ENCODE results near the gene GP2. TPM values are rescaled to one million over a fixed set of nuclear protein-coding genes. Genes with fewer than 3 reads are reported as not detected.
"Not testable (repeated sequence)": the region's sequence is repeated elsewhere in the genome, so short reads cannot be mapped to it uniquely, and the experiment has no call there.

GP2 gene
- total RNA-seq, 2 donors from 2014 or later, result not detected

DNA sequence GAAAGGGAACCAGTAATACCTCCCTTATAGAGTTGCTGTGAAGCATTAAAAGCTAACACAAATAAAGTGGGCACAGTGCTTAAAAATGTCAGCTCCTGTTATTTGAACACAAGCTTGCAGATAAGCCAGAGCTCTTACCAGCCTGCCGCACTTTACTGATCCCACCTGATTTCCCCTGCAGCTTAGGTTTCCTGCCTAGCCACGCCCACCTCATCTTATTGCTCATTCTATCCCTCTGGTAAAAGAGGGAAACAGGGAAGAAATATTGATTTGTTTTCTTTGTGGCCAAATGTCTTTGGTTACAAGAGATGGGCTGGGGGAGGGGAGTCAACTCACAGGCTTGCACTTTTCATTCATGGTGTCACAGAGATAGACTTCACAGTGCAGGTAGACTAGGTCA, 9.6 kb upstream of the GP2 start:
- no peaks in the 10 kb centered on the region for H3K4me1 Mint-ChIP-seq
- H3K4me3 Mint-ChIP-seq, result no peak overlapping the region
- H3K9me3 Mint-ChIP-seq, result no peaks in the 10 kb centered on the region
- peaks cover 13% of the 10 kb centered on the region for H3K27me3 Mint-ChIP-seq
- no peak overlapping the region for H3K27ac Mint-ChIP-seq
- ATAC-seq (replicated peaks), result no peak
- H3K36me3 Mint-ChIP-seq (ENCODE audit: low read depth), result no peaks in the 10 kb centered on the region

DNA sequence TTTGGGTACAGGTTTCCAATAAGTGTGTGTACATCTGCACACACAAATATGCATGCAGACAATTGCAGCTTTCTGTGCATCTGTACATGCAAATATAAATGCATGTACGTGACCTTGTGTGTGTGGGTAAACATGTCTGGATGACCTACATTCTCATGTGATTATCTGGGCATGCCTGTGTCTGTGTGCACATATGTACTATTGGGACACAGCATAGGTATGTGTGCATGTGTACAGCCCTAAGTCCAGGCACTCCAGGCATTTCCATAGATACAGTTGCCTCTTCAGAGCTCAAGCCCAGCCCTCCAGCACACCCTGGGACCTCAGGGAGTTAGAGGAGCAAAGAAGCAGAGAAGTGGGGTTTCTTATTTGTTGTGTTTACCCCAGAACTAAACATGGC, 7.1 kb upstream of the GP2 start:
- no peak for ATAC-seq (replicated peaks)
- Mint-ChIP-seq H3K9me3 (no peaks in the 10 kb centered on the region), H3K27ac (no peak overlapping the region), H3K36me3 (ENCODE audit: low read depth) (no peaks in the 10 kb centered on the region), H3K27me3 (peaks cover 16% of the 10 kb centered on the region), H3K4me1 (no peaks in the 10 kb centered on the region), H3K4me3 (no peak overlapping the region)

DNA sequence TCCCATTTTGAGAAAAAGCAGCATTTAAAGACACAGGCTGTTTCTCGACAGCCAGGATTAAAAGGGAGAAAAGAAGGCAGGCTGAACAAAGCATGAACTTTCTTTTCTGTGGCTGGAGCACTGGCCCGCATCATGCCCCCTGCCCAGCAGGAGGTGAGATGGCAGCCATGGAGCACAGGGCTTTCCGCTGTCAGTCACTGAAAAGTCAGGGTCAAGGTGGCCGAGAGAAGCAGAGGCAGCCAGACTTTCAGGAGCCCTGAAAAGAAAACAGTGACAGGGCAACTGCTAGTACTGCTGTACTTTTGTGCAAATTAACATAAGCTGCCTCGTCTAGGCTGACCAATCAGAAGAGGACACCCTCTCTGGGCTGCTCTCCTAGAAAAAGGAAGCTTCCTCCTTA, 5.8 kb upstream of the GP2 start:
- Mint-ChIP-seq H3K4me1 (no peaks in the 10 kb centered on the region), H3K36me3 (ENCODE audit: low read depth) (no peaks in the 10 kb centered on the region), H3K4me3 (no peak overlapping the region), H3K27me3 (peaks cover 14% of the 10 kb centered on the region), H3K9me3 (no peaks in the 10 kb centered on the region), H3K27ac (no peak overlapping the region)
- ATAC-seq (replicated peaks), result no peak

DNA sequence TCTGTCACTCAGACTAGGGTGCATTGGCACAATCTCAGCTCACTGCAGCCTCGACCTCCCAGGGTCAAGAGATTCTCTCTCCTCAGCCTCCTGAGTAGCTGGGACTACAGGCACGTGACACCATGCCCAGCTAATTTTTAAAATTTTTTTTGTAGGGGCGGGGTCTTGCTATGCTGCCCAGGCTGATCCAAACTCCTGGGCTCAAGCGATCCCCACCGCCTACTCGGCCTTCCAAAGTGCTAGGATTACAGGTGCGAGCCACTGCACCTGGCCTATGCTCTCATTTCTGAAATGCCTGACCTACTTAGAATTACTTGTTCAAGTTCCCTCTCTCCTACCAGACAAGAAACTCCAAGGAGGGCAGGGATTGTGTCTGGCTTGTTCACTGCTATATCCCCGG, 5.1 kb upstream of the GP2 start:
- no peaks in the 10 kb centered on the region for H3K36me3 Mint-ChIP-seq (ENCODE audit: low read depth)
- H3K9me3 Mint-ChIP-seq, result no peaks in the 10 kb centered on the region
- H3K4me1 Mint-ChIP-seq, result no peaks in the 10 kb centered on the region
- H3K4me3 Mint-ChIP-seq, result no peak overlapping the region
- H3K27me3 Mint-ChIP-seq, result peaks cover 9% of the 10 kb centered on the region
- H3K27ac Mint-ChIP-seq, result no peak overlapping the region
- ATAC-seq (replicated peaks), result no peak

DNA sequence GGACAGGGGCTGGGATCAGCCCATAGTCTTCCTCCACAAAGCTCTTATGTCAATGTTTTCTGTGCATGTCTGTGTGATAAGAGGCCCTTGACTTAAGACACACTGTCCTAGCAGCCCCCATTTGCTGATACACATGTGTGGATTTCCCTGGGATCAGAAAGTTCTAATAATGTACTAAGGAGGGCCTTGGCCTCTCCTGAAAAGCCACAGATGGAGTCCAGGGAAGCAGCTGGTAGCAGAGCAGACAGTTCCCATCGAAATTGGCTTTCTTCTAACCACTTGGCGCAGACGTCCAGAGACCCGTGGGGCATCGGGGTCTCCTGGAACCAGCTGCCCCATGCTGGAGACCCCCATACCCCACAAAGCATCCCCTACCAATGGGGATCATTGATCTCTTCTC, 4.3 kb upstream of the GP2 start:
- ATAC-seq (replicated peaks), result no peak
- H3K4me3 Mint-ChIP-seq, result no peak overlapping the region
- H3K9me3 Mint-ChIP-seq, result no peaks in the 10 kb centered on the region
- peaks cover 9% of the 10 kb centered on the region for H3K27me3 Mint-ChIP-seq
- no peak overlapping the region for H3K27ac Mint-ChIP-seq
- H3K4me1 Mint-ChIP-seq, result no peaks in the 10 kb centered on the region
- no peaks in the 10 kb centered on the region for H3K36me3 Mint-ChIP-seq (ENCODE audit: low read depth)

DNA sequence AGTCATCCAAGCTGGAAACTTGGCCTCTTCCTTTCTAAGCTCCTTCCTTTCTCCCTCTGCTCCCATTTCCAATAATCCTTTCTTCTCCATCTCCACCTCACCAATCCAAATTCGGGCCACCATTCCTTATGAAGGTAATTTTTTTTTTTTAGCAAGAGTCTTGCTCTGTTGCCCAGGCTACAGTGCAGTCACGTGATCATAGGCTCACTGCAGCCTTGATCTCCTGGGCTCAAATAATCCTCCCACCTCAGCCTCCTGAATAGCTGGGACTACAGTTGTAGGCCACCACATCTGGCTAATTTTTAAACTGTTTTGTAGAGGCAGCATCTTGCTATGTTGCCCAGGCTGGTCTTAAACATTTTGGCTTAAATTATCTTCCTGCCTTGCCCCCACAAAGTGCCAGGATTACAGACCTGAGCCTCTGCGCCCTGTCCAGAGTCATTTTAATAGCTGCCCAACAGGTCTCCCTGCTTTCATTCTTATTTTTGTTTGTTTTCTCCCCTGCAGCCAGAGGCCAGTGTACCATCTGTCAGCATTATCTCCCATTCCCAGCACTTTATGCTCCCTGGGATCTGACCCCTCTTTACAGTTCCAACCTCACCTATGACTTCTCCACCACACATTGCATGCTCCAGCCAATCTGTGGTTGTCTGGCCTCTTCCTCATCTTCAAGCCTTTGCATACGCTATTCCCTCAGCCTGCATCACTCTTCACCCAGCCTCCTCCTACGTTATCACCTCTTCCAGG, 2.3 kb upstream of the GP2 start:
- ATAC-seq (replicated peaks), result no peak
- Mint-ChIP-seq H3K4me3 (no peak overlapping the region), H3K27ac (no peak overlapping the region), H3K9me3 (no peaks in the 10 kb centered on the region), H3K27me3 (peaks cover 6% of the 10 kb centered on the region), H3K36me3 (ENCODE audit: low read depth) (no peaks in the 10 kb centered on the region), H3K4me1 (no peaks in the 10 kb centered on the region)

DNA sequence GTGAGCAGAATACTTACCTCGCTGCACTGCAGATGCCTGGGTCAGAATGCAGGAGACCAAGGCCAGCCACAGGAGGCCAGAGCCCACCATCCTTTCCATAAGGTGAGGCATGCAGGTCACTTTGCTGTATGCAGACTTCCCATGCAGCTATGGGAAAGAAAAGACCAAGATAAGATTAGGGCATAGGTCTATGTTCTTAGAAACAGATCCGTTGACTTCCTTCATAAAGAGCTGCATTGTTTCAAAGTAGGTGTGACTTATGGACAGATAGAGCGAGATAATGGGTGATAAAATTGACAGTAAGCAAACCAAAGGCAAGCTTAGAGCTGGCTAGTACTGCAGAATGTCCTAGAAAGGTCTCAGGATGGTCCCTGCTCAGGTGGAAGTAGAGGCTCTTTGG, 992 bp downstream of the GP2 start:
- ATAC-seq (replicated peaks), result no peak
- Mint-ChIP-seq H3K9me3 (no peaks in the 10 kb centered on the region), H3K4me3 (no peak overlapping the region)

DNA sequence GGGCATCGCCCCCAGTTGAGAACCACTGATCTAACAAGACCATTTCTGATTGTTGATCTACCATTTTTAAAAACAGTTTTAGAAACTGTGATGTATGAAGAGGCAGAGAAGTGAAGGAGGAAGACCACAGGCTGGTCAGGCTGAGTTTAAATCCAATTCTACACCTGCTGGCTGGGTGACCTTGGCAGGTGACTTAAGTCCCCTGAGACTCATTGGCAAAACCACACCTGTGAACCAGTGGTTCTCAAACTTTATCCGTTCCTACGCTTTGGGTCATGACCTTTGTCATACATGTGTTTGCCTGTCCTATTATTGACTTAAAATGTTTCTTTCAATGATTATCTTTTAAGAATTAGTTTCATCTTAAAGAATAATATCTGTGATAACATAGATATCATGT, 2.3 kb downstream of the GP2 start:
- Mint-ChIP-seq H3K27ac (no peak overlapping the region), H3K36me3 (ENCODE audit: low read depth) (no peaks in the 10 kb centered on the region), H3K9me3 (no peaks in the 10 kb centered on the region), H3K4me1 (no peaks in the 10 kb centered on the region), H3K27me3 (peaks cover 3% of the 10 kb centered on the region), H3K4me3 (no peak overlapping the region)
- ATAC-seq (replicated peaks), result no peak

More for the DNA sequence above, 992 bp downstream of the GP2 start:
- Mint-ChIP-seq H3K36me3 (ENCODE audit: low read depth) (no peaks in the 10 kb centered on the region), H3K4me1 (no peaks in the 10 kb centered on the region), H3K27ac (no peak overlapping the region), H3K27me3 (peaks cover 2% of the 10 kb centered on the region)

DNA sequence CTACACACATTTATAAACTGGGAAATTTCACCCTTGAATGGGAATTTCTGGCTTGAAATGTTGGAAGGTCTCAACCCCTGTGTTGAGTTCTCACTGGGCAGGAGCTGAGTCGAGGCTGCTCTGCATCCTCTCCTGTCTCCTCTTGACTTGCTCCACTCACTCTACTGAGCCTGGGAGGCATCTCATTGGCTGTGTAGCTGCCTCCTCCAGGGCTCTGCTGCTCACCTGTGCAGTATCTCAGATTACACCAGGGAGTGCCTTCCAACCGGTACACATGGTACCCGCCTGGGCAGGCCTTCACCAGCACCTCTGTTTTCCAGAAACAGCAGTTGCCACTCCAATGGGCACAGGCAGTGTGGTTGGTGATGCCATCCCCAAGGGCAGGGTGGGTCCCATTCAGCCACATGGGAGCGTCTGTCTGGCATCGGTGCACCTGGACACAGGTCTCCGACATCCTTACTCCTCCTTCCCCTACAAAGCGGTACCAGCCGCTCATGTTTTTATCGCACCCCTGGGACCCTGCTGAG, 3.7 kb downstream of the GP2 start:
- H3K27ac Mint-ChIP-seq, result no peak overlapping the region
- ATAC-seq (replicated peaks), result no peak
- H3K27me3 Mint-ChIP-seq, result peaks cover 3% of the 10 kb centered on the region
- no peaks in the 10 kb centered on the region for H3K36me3 Mint-ChIP-seq (ENCODE audit: low read depth)
- H3K4me1 Mint-ChIP-seq, result no peaks in the 10 kb centered on the region
- H3K4me3 Mint-ChIP-seq, result no peak overlapping the region
- H3K9me3 Mint-ChIP-seq, result no peaks in the 10 kb centered on the region

DNA sequence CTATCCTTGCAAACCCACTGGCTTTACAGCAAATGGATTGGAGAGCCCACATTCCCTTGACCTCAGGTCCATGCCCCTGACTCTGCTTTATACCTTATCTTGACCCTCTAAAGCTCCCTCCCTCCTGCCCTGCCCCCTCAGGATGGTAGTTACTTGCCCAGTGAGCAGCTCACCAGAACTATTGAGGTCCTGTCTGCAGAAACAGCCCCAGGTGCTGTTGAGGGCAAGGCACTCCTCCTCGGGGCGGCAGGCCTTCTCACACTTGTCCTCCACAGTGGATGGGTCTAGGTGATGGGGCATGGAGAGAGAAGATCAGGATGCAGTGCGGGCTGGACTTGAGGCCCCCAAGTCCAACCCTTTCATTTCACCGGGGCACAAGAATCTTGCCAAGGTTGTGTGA, 4.6 kb downstream of the GP2 start:
- no peak overlapping the region for H3K4me3 Mint-ChIP-seq
- peaks cover 3% of the 10 kb centered on the region for H3K27me3 Mint-ChIP-seq
- no peaks in the 10 kb centered on the region for H3K4me1 Mint-ChIP-seq
- no peak overlapping the region for H3K27ac Mint-ChIP-seq
- no peaks in the 10 kb centered on the region for H3K36me3 Mint-ChIP-seq (ENCODE audit: low read depth)
- H3K9me3 Mint-ChIP-seq, result no peaks in the 10 kb centered on the region
- no peak for ATAC-seq (replicated peaks)

DNA sequence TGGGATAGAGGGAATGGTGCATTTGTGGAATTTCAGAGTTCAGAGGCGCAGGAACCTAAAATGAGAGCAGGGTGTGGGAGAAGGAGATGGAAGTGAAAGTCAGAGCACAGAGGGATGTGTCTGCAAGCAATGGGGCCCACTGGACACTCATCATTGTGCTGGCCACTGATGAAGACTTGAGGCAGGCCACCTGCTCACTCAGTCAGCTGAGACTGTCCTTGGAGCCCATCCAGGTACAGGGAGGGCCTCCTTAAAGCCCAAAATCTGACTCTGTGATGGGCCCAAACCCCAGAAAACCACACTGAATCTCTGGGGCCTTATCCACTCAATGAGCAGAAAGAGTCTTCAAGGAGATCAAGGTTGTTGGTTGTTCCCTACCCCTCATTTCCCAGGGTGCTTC, 5.6 kb downstream of the GP2 start:
- Mint-ChIP-seq H3K9me3 (no peaks in the 10 kb centered on the region), H3K27ac (no peak overlapping the region), H3K4me3 (no peak overlapping the region), H3K27me3 (peaks cover 3% of the 10 kb centered on the region), H3K36me3 (ENCODE audit: low read depth) (no peaks in the 10 kb centered on the region), H3K4me1 (no peaks in the 10 kb centered on the region)
- no peak for ATAC-seq (replicated peaks)

DNA sequence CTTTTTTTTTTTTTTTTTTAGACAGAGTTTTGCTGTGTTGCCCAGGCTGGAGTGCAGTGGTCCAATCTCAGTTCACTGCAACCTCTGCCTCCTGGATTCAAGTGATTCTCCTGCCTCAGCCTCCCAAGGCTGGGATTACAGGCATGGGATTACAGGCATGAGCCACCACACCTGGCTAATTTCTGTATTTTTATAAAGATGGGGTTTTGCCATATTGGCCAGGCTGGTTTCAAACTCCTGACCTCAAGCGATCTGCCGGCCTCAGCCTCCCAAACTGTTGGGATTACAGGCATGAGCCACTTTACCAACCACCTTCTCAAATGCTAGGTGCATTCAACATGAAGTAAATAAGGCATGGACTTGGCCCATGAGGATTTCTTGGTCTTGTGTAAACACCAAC, 6.3 kb downstream of the GP2 start:
- not testable (repeated sequence) for H3K4me1 Mint-ChIP-seq; H3K27ac Mint-ChIP-seq; H3K36me3 Mint-ChIP-seq (ENCODE audit: low read depth); H3K9me3 Mint-ChIP-seq; H3K27me3 Mint-ChIP-seq; H3K4me3 Mint-ChIP-seq; ATAC-seq (replicated peaks)

DNA sequence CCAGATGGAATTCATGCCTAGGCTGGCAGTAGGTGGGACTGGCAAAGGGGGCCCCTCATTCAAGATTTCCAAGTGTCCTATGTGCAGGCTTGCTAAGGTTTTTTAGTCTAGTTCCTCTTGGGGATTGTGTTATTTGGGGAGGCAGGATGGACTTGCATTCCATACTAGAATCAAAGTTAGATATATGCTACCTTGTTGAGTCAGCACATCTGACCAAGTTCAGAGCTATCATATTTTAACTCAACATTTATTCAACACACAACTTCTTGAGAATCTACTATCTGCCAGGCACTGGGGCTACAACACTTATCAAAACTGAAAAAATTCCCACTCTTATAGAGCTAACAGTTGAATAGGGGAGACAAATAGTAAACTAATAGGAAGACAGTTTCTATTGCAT, 6.7 kb downstream of the GP2 start:
- H3K4me1 Mint-ChIP-seq, result no peaks in the 10 kb centered on the region

DNA sequence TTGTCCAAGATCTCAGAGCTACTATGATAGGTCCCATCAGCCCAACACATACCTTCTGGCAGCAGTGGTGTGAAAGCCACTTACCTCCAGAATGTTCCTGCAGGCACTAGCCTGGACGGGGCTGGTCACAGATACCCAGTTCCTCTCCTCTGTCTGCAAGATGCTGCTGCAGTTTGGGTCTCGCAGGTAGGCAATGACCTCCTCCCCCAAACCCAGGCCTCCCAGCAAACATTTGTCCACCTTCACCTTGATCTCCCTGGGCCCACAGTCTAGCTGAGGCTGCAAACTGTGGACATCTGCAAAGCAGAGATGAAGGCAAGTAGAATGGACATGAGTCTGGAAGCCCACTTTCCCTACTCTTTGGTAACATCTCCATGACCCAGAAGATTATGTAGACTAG, 7.1 kb downstream of the GP2 start:
- H3K27me3 Mint-ChIP-seq, result peaks cover 3% of the 10 kb centered on the region
- no peaks in the 10 kb centered on the region for H3K9me3 Mint-ChIP-seq
- no peak overlapping the region for H3K27ac Mint-ChIP-seq
- H3K4me1 Mint-ChIP-seq, result no peaks in the 10 kb centered on the region
- H3K4me3 Mint-ChIP-seq, result no peak overlapping the region
- no peak for ATAC-seq (replicated peaks)
- H3K36me3 Mint-ChIP-seq (ENCODE audit: low read depth), result no peaks in the 10 kb centered on the region

More for the DNA sequence above, 6.7 kb downstream of the GP2 start:
- Mint-ChIP-seq H3K36me3 (ENCODE audit: low read depth) (no peaks in the 10 kb centered on the region), H3K27ac (no peak overlapping the region), H3K9me3 (no peaks in the 10 kb centered on the region), H3K4me3 (no peak overlapping the region), H3K27me3 (peaks cover 3% of the 10 kb centered on the region)
- no peak for ATAC-seq (replicated peaks)

DNA sequence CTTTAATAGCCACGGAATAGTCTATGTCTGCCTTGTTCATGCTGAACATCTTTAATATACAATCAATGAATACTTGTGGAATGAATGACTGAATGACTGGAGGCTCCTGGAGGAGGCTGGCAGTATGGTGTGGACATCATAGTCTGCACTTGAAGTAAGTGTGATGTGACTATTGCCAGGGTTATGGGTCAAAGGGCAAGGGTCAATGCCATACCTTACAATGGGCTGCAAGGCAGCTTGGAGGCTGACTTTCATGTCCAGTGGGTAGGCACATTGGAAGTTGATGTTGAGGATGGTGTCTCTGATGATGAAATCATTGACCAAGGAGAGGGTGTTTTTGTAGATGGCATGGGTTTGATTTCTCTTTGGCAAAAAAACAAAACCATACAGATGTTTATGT, 7.9 kb downstream of the GP2 start:
- Mint-ChIP-seq H3K9me3 (no peaks in the 10 kb centered on the region), H3K4me3 (no peak overlapping the region), H3K36me3 (ENCODE audit: low read depth) (no peaks in the 10 kb centered on the region), H3K4me1 (no peaks in the 10 kb centered on the region), H3K27ac (no peak overlapping the region), H3K27me3 (peaks cover 3% of the 10 kb centered on the region)
- no peak for ATAC-seq (replicated peaks)

DNA sequence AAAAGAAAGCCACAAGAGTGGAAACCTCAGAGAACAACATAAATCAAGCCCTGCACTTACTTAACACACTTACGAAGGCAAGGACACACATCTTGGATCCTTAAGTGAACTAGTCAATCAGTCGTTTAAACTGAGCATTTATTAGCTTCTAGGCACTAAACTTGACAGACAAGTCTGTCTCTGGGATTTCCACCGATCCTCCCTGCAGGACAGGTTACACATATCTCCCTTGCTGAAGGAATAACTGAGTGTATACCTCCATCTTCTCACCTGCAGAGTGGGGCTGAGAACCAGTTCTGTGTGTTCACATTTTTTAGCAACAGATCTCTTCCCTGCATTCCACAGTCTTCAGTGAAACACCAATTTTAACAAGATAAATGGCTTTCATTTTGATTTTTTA, 8.9 kb downstream of the GP2 start:
- Mint-ChIP-seq H3K27me3 (peaks cover 3% of the 10 kb centered on the region), H3K27ac (no peak overlapping the region), H3K9me3 (no peaks in the 10 kb centered on the region), H3K36me3 (ENCODE audit: low read depth) (no peaks in the 10 kb centered on the region), H3K4me3 (no peak overlapping the region), H3K4me1 (no peaks in the 10 kb centered on the region)
- ATAC-seq (replicated peaks), result no peak

Data from activated T-helper 17 cell treated with anti-CD3 and anti-CD28 coated beads, Interleukin-2, amount 50 U/mL, for 72 hours (primary cell).